Mucosa of rectum (tissue), 2 donors: Measurements from ENCODE around the gene ARHGEF39.

ENCODE experiments used
- H3K27ac ChIP-seq, 2 donors: one replicate each; pipeline ENCODE4 v1.7.0; 2013; ENCODE audit warnings: inconsistent platforms in 2 of 2, low read depth in 2 of 2, low read length in 2 of 2
- H3K27me3 ChIP-seq, 2 donors: one replicate each; pipeline ENCODE4 v1.7.0; 2013; ENCODE audit warnings: low read length in 2 of 2; ENCODE audit not compliant: control insufficient read depth in 2 of 2, insufficient read depth in 2 of 2
- H3K36me3 ChIP-seq, 2 donors: one replicate each; pipeline ENCODE4 v1.7.0; 2013; ENCODE audit warnings: low read length in 2 of 2; ENCODE audit not compliant: control insufficient read depth in 2 of 2, insufficient read depth in 2 of 2
- H3K4me1 ChIP-seq, 2 donors: one replicate each; pipeline ENCODE4 v1.7.0; 2013; ENCODE audit warnings: low read length in 2 of 2, mild to moderate bottlenecking in 1 of 2; ENCODE audit not compliant: control insufficient read depth in 2 of 2, insufficient read depth in 2 of 2
- H3K4me3 ChIP-seq, 2 donors: one replicate each; pipeline ENCODE4 v1.7.0; 2013; ENCODE audit warnings: low read length in 2 of 2
- H3K9ac ChIP-seq, 2 donors: one replicate each; pipeline ENCODE4 v1.7.0; 2013; ENCODE audit warnings: low read length in 2 of 2, low read depth in 1 of 2, mild to moderate bottlenecking in 1 of 2
- H3K9me3 ChIP-seq, 2 donors: one replicate each; pipeline ENCODE4 v1.7.0; 2013; ENCODE audit warnings: low read length in 2 of 2; ENCODE audit not compliant: control insufficient read depth in 2 of 2
- donor health status: healthy.
- donor health status: Normal muscosa, but diverticular disease.

Gene ARHGEF39

GRCh38 chr9:35675732-35676392 lies 10.9 kb upstream of the ARHGEF39 start:
- Histone ChIP-seq H3K9me3 (no peaks in the 10 kb centered on the region), H3K4me1 (peaks cover 2 to 6% of the 10 kb centered on the region in 2 donors), H3K36me3 (no peaks in the 10 kb centered on the region), H3K27ac (peak overlapping the region in 1 of 2 donors; percentile 16), H3K27me3 (no peaks in the 10 kb centered on the region), H3K9ac (peak overlapping the region; percentile 45 to 47), H3K4me3 (peak overlapping the region; percentile 60 to 62)

- no peaks in the 10 kb centered on the region for H3K9me3 ChIP-seq
- H3K36me3 ChIP-seq, result no peaks in the 10 kb centered on the region
- peaks cover 4 to 6% of the 10 kb centered on the region in 2 donors for H3K4me1 ChIP-seq
- H3K9ac ChIP-seq, result peak overlapping the region in 1 of 2 donors; percentile 45
- peak overlapping the region; percentile 60 to 62 for H3K4me3 ChIP-seq
- H3K27me3 ChIP-seq, result no peaks in the 10 kb centered on the region
- peak overlapping the region in 1 of 2 donors; percentile 16 for H3K27ac ChIP-seq
Measured at GRCh38 chr9:35675204-35675603, 10.2 kb upstream of the ARHGEF39 start.

GRCh38 chr9:35674025-35674361 lies 9.0 kb upstream of the ARHGEF39 start:
- Histone ChIP-seq H3K4me3 (no peak overlapping the region), H3K36me3 (no peaks in the 10 kb centered on the region), H3K4me1 (peaks cover 8 to 14% of the 10 kb centered on the region in 2 donors), H3K9me3 (no peaks in the 10 kb centered on the region), H3K27me3 (no peaks in the 10 kb centered on the region), H3K27ac (no peak overlapping the region), H3K9ac (no peak overlapping the region)

- Histone ChIP-seq H3K9ac (no peak within 1 kb of the TSS), H3K9me3 (no peaks in the 10 kb centered on the region), H3K4me1 (peaks cover 13 to 19% of the 10 kb centered on the region in 2 donors), H3K36me3 (no peaks in the 10 kb centered on the region), H3K4me3 (no peak within 1 kb of the TSS), H3K27ac (no peak within 1 kb of the TSS), H3K27me3 (no peaks in the 10 kb centered on the region)
Measured at GRCh38 chr9:35673132-35674024, 8.4 kb upstream of the ARHGEF39 start, which contains the start of gene CA9. TSS of gene CA9 (plus strand) at chr9:35673928. CDS start at chr9:35673960, 32 bp downstream.

GRCh38 chr9:35669331-35670145 lies 4.5 kb upstream of the ARHGEF39 start:
- Histone ChIP-seq H3K4me1 (peaks cover 17 to 27% of the 10 kb centered on the region in 2 donors), H3K27ac (peak overlapping the region; percentile 84 to 91), H3K9me3 (no peaks in the 10 kb centered on the region), H3K4me3 (peak overlapping the region in 1 of 2 donors; percentile 1), H3K27me3 (no peaks in the 10 kb centered on the region), H3K36me3 (no peaks in the 10 kb centered on the region), H3K9ac (peak overlapping the region in 1 of 2 donors; percentile 31)

GRCh38 chr9:35667939-35668338 lies 2.9 kb upstream of the ARHGEF39 start:
- Histone ChIP-seq H3K4me1 (peaks cover 17 to 30% of the 10 kb centered on the region in 2 donors), H3K36me3 (no peaks in the 10 kb centered on the region), H3K27ac (no peak overlapping the region)

GRCh38 chr9:35666549-35666948 lies 1.6 kb upstream of the ARHGEF39 start:
- Histone ChIP-seq H3K27me3 (no peaks in the 10 kb centered on the region), H3K9ac (no peak overlapping the region), H3K4me3 (no peak overlapping the region), H3K36me3 (peaks cover 0 to 4% of the 10 kb centered on the region in 2 donors), H3K27ac (no peak overlapping the region), H3K4me1 (peaks cover 24 to 37% of the 10 kb centered on the region in 2 donors), H3K9me3 (no peaks in the 10 kb centered on the region)

More at GRCh38 chr9:35667939-35668338, 2.9 kb upstream of the ARHGEF39 start:
- Histone ChIP-seq H3K9ac (no peak overlapping the region), H3K27me3 (no peaks in the 10 kb centered on the region), H3K4me3 (no peak overlapping the region), H3K9me3 (no peaks in the 10 kb centered on the region)

- peaks cover 29 to 42% of the 10 kb centered on the region in 2 donors for H3K4me1 ChIP-seq
- H3K4me3 ChIP-seq, result no peak overlapping the region
- no peak overlapping the region for H3K9ac ChIP-seq
- no peaks in the 10 kb centered on the region for H3K9me3 ChIP-seq
- no peak overlapping the region for H3K27ac ChIP-seq
- peaks cover 0 to 4% of the 10 kb centered on the region in 2 donors for H3K36me3 ChIP-seq
- H3K27me3 ChIP-seq, result no peaks in the 10 kb centered on the region
Measured at GRCh38 chr9:35666045-35666444, 1.1 kb upstream of the ARHGEF39 start.

GRCh38 chr9:35665471-35665818 lies 450 bp upstream of the ARHGEF39 start:
- peaks cover 0 to 7% of the 10 kb centered on the region in 2 donors for H3K36me3 ChIP-seq
- H3K4me1 ChIP-seq, result peaks cover 35 to 48% of the 10 kb centered on the region in 2 donors
- peak overlapping the region; percentile 60 to 79 for H3K27ac ChIP-seq
- peak overlapping the region; percentile 80 to 91 for H3K9ac ChIP-seq
- H3K9me3 ChIP-seq, result no peaks in the 10 kb centered on the region
- H3K27me3 ChIP-seq, result no peaks in the 10 kb centered on the region
- H3K4me3 ChIP-seq, result peak overlapping the region; percentile 75 to 77
